HL-60 (cell line): Measurements from ENCODE around the gene DMRTC2.

Source experiments
- DNase-seq, 2 experiments: peaks; one replicate each; pipeline ENCODE4 v3.0.0-alpha.2; 2010 to 2020; ENCODE audit warnings: low read depth in 1 of 2, low spot score in 1 of 2
- H3K27ac ChIP-seq: fragments of 250-450 bp; sonication (Bioruptor Pico); replicated peaks from 2 replicates; pipeline ENCODE4 v1.5.1; 2020; ENCODE audit warnings: mild to moderate bottlenecking, moderate library complexity
- H3K27me3 ChIP-seq: fragments of 250-450 bp; sonication (Bioruptor Pico); 2 replicates; pipeline ENCODE4 v1.5.1; 2021; ENCODE audit warnings: mild to moderate bottlenecking, moderate library complexity; ENCODE audit not compliant: insufficient read depth, poor library complexity, severe bottlenecking
- H3K4me3 ChIP-seq: replicated peaks from 2 replicates; pipeline ENCODE4 v1.5.1; 2011; ENCODE audit warnings: mild to moderate bottlenecking, control low read depth, low read length; ENCODE audit not compliant: insufficient read depth
- GABPA ChIP-seq: IDR thresholded peaks from 2 replicates; pipeline ENCODE4 v1.6.1; 2012; ENCODE audit warnings: low read depth
- POLR2AphosphoS5 ChIP-seq: IDR thresholded peaks from 2 replicates; pipeline ENCODE4 v1.6.1; 2012; ENCODE audit warnings: low read depth
- SPI1 ChIP-seq: IDR thresholded peaks from 2 replicates; pipeline ENCODE4 v1.6.1; 2012; ENCODE audit warnings: low read depth, mild to moderate bottlenecking, borderline replicate concordance
- TF ChIP-seq, protein P1 (sequence below): IDR thresholded peaks from one replicate; pipeline ENCODE4 v1.5.1; 2011; ENCODE audit warnings: low read length, control low read depth, inconsistent platforms; ENCODE audit not compliant: insufficient read depth
- TF ChIP-seq, protein P2 (sequence below): IDR thresholded peaks from 2 replicates; pipeline ENCODE4 v1.6.1; 2012; ENCODE audit warnings: low read depth; ENCODE audit not compliant: insufficient replicate concordance

The DMRTC2 gene

DNA sequence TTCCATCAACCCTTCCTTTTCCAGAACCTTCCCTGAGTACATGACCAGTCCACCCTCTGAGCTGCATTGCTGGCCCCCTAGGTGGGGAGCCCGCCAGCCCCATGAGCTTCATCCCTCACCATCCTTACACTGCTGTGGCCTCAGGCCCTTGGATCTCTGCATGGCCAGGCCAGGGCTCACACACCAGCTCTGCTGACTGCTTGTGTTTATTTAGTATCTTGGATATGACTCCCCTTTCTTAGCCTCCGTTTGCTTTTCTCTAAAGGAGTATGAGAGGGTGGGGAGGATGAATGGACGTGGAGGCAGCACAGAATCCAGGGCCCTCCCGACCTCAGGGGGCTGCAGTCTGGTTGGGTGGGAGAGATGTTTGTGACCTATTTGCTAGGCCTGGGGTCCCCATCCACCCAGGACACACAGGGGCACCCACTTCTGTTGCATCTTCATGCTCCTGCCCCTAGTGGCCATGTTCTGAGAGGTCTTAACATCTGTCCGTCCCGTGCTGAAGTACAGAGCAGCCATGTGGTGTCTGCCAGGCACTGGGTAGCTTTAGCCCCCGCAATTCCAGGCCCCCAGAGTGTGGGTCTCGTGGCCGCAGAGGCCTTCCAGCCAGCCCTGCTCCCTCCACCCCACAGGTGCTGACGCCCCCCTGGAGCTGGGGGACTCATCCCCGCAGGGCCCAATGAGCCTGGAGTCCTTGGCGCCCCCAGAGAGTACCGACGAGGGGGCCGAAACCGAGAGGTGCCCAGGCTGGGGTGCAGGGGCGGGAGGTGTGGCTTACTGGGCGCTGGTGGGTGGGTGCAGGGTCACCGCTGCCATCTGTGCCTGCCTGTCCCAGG, 51.1 kb downstream of the DMRTC2 start:
- Histone ChIP-seq H3K27me3 (no peaks in the 10 kb centered on the region), H3K4me3 (no peak overlapping the region), H3K27ac (no peak overlapping the region)
- no peak for DNase-seq
- TF ChIP-seq GABPA (no peak), SPI1 (no peak), POLR2AphosphoS5 (no peak)
- TF ChIP-seq, protein P1, sequence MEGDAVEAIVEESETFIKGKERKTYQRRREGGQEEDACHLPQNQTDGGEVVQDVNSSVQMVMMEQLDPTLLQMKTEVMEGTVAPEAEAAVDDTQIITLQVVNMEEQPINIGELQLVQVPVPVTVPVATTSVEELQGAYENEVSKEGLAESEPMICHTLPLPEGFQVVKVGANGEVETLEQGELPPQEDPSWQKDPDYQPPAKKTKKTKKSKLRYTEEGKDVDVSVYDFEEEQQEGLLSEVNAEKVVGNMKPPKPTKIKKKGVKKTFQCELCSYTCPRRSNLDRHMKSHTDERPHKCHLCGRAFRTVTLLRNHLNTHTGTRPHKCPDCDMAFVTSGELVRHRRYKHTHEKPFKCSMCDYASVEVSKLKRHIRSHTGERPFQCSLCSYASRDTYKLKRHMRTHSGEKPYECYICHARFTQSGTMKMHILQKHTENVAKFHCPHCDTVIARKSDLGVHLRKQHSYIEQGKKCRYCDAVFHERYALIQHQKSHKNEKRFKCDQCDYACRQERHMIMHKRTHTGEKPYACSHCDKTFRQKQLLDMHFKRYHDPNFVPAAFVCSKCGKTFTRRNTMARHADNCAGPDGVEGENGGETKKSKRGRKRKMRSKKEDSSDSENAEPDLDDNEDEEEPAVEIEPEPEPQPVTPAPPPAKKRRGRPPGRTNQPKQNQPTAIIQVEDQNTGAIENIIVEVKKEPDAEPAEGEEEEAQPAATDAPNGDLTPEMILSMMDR: no peak
- TF ChIP-seq, protein P2, sequence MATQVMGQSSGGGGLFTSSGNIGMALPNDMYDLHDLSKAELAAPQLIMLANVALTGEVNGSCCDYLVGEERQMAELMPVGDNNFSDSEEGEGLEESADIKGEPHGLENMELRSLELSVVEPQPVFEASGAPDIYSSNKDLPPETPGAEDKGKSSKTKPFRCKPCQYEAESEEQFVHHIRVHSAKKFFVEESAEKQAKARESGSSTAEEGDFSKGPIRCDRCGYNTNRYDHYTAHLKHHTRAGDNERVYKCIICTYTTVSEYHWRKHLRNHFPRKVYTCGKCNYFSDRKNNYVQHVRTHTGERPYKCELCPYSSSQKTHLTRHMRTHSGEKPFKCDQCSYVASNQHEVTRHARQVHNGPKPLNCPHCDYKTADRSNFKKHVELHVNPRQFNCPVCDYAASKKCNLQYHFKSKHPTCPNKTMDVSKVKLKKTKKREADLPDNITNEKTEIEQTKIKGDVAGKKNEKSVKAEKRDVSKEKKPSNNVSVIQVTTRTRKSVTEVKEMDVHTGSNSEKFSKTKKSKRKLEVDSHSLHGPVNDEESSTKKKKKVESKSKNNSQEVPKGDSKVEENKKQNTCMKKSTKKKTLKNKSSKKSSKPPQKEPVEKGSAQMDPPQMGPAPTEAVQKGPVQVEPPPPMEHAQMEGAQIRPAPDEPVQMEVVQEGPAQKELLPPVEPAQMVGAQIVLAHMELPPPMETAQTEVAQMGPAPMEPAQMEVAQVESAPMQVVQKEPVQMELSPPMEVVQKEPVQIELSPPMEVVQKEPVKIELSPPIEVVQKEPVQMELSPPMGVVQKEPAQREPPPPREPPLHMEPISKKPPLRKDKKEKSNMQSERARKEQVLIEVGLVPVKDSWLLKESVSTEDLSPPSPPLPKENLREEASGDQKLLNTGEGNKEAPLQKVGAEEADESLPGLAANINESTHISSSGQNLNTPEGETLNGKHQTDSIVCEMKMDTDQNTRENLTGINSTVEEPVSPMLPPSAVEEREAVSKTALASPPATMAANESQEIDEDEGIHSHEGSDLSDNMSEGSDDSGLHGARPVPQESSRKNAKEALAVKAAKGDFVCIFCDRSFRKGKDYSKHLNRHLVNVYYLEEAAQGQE: no peak

DNA sequence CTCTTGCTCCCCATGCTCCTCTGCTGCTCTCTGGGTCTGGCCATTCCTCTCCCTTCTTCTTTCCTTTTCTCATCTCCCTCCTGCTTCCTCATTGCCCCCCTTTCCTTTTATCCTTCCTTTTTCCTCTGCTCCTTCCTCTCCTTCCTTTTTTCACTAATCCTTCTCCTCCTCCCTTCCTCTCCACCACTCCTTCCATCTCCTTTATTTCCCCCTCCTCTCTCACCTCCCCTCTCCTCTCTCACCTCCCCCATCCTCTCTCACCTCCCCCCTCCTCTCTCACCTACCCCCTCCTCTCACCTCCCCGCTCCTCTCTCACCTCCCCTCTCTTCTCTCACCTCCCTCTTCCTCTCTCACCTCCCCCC, 51.7 kb downstream of the DMRTC2 start:
- Histone ChIP-seq H3K27me3 (no peaks in the 10 kb centered on the region), H3K4me3 (no peak overlapping the region), H3K27ac (no peak overlapping the region)
- DNase-seq: no peak
- TF ChIP-seq POLR2AphosphoS5 (no peak), SPI1 (no peak), GABPA (no peak)
- TF ChIP-seq, protein P2: no peak

DNA sequence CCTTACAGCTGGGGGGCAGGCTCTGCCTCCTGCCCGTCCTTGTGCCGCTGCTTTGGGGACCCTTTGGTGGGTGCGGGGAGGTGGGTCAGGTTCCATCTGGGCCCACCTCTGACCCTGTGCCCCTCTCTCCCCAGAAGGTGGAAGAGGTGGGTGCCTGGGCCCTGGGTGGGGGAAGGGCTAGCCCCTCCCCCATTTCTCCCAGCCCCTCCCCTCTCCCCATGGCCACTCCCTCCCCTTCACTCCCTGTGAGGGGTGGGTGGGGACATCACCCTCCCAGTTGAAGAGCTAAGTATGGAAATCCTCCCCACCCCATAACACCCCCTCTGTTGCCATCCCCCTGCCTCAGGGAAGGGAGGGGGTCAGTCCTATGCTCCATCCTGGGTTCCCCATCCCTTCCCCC, 52.3 kb downstream of the DMRTC2 start:
- TF ChIP-seq, protein P1: no peak
- TF ChIP-seq, protein P2: no peak
- TF ChIP-seq GABPA (no peak), SPI1 (no peak), POLR2AphosphoS5 (no peak)
- no peak for DNase-seq

More for the DNA sequence above, 52.3 kb downstream of the DMRTC2 start:
- H3K4me3 ChIP-seq: no peak overlapping the region
- no peak overlapping the region for H3K27ac ChIP-seq
- no peaks in the 10 kb centered on the region for H3K27me3 ChIP-seq
